HG02970 (cell line): Measurements from ENCODE around the gene RNF44.

Experiments used
- ATAC-seq: cut with Tn5 transposase; IDR thresholded peaks from one replicate; pipeline ENCODE4 v1.9.1; 2021; ENCODE audit warnings: mild to moderate bottlenecking, moderate library complexity, moderate number of reproducible peaks; ENCODE audit not compliant: unreplicated experiment, low FRiP score

RNF44 gene

GRCh38 chr5:176524987-176525386, 12.2 kb downstream of the RNF44 start:
- no peak for ATAC-seq

DNA sequence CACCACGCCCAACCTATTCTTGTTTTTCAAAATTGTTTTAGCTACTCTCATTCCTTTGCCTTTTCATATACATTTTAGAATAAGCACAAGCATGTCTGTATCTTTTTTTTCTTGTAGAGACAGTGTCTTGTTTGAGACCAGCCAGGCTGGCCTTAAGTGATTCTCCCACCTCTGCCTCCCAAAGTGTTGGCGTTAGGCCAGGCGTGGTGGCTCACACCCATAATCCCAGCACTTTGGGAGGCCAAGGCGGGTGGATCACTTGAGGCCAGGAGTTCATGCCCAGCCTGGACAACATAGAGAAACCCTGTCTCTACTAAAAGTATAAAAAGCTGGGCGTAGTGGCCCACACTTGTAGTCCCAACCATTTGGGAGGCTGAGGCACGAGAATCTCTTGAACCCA, 13.1 kb downstream of the RNF44 start:
- ATAC-seq, result no peak

GRCh38 chr5:176521699-176522263, 15.4 kb downstream of the RNF44 start:
- no peak for ATAC-seq

- ATAC-seq, result no peak
These were observed 15.9 kb downstream of the RNF44 start for GRCh38 chr5:176521286-176521685.

- ATAC-seq, result no peak
These were observed 17.1 kb downstream of the RNF44 start for GRCh38 chr5:176519810-176520720.

GRCh38 chr5:176517053-176517661, 20.0 kb downstream of the RNF44 start:
- ATAC-seq, result no peak

DNA sequence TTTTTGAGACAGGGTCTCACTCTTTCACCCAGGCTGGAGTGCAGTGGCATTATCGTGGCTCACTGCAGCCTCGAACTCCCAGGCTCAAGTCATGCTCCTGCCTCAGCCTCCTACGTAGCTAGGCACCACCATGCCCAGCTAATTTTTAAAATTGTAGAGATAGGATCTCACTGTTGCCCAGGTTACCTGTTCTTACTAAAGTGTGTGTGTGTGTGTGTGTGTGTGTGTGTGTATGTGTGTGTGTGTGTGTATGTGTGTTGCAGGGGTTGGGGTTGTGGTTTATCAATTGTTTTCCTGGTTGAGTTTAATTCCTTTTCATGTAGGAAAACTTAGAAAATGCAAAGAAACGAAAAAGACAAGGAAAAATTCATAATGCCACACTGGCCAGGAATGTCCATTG, 21.8 kb downstream of the RNF44 start:
- no peak for ATAC-seq

DNA sequence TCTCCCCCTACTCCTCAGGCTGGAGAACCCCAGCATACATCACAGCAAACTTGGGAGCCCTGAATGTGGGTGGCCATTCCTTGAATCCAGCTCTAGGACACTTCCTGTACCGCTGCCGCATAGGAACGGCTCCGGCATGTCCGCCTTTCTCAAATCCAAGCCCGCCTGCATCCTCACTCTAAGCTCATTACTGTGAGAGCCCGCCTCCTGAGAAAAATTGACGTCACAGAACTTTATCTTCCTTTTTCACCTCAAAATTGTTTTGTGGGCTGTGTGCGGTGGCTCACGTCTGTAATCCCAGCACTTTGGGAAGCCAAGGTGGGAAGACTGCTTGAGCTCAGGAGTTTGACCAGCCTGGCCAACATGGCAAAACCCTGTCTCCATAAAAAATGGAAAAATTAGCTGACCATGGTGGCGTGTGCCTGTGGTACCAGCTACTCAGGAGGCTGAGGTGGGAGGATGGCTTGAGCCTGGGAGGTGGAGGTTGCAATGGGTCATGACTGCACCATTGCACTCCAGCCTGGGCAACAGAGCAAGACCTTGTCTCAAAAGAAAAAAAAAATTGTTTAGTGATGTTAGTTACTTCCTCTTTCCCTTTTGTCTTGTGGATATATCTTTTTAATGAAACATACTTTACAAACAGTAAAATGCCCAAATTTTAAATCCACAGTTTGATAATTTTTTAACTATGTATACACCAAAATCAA, 22.8 kb downstream of the RNF44 start:
- no peak for ATAC-seq

DNA sequence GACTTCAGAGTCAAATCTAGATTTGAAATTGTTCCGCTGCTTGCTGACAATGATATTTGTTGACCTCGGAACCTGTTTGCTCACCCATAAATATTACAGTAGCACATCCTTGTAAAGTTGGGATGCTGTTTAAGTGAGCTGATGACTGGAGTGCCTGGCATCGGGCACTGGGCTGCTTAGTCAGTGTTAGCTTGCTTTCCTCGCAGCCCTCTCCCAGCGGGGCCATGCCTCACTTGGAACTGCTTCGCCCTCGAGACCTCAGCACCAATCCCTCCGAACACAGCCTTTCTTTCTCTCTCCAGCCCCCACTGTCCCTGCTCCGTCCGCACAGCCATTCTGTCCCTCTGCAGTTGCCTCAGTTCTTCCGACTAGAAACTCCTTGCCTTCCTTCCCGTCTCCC, 23.4 kb downstream of the RNF44 start:
- ATAC-seq, result no peak

DNA sequence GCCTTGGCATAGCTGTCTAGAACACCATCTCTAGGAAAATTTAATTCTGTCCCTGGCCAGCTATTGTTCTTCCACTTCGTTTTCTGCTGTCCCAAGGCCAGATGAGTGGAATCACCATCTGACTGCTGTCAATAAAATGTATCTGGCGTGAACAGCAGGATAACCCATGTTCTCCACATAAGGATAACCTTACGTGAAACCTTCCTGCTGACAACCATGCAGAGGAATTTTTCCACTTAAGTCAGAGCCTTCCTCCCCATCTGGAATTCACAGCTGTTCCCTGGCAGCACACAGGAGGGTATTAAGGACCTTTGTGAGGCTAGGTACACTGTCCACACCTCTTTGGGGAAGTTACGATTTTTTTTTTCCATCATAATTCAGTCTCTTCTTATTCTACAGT, 28.6 kb downstream of the RNF44 start:
- no peak for ATAC-seq

- no peak for ATAC-seq
These were observed 29.3 kb downstream of the RNF44 start for GRCh38 chr5:176507911-176508310.

GRCh38 chr5:176503496-176503895, 33.7 kb downstream of the RNF44 start:
- no peak for ATAC-seq

- no peak for ATAC-seq
These were observed 35.9 kb downstream of the RNF44 start for GRCh38 chr5:176501333-176501732.

DNA sequence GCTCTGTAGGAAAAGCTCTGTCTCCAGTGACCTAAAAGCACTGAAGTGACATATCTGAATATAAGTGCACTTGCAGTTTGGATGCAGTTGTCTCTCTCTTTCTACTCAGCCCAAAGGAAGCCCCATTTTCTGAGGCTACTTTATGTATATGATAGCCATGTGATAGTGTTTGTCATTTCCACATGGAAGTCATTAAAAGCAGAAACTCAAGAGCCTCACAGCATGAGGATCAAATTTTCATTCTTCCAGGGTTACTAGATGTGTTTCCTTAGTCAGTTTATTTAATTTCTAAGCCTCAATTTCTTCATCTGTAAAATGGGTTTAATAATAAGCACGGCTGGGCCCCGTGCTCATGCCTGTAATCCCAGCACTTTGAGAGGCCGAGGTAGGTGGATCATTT, 36.7 kb downstream of the RNF44 start:
- ATAC-seq, result no peak

DNA sequence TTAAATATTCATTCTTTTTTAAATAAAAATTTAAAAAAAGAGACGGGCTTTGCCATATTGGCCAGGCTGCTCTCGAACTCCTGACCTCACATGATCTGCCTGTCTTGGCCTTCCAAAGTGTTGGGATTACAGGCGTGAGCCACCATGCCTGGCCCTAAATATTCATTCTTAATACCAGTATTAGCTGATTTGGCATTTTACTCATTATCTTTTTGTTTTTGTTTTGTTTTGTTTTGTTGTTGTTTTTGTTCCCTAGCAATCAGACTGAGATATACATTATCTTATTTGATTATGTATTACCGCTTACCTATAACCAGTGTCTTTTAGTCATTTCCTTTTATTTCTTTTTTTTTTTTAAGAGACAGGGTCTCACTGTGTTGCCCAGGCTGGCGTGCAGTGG, 37.9 kb downstream of the RNF44 start:
- ATAC-seq, result no peak

DNA sequence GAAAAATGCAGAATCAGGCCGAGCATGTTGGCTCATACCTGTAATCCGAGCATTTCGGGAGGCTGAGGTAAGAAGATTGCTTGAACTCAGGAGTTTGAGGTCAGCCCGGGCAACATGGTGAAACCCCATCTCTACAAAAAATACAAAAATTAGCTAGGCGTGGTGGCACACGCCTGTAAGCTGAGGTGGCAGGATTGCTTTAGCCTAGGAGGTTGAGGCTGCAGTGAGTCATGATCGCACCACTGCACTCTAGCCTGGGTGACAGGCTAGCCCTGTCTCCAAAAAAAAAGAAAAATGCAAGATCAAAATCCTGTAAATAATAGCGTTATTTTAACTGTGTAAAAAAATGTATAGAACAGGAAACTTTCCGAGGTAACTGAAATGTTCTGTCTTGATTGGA, 39.4 kb downstream of the RNF44 start:
- no peak for ATAC-seq

DNA sequence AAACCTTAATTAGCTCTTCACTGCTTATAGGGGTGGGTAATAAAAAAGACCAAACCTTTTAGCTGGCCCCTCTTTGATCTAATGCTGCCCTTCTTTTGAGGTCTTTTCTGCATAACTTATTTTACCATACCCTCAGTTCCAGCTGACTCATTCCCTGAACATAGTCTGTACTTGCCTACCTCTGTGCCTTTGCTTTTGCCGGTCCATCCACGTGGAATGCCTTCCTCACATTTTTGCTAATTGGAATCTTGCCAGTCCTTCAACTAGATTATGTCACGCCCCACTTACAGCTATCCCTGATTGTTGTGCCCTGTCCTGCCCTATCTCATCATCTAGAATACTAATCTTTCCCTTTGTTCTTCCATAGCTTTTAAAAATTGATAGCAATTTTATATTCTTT, 44.8 kb downstream of the RNF44 start:
- no peak for ATAC-seq

DNA sequence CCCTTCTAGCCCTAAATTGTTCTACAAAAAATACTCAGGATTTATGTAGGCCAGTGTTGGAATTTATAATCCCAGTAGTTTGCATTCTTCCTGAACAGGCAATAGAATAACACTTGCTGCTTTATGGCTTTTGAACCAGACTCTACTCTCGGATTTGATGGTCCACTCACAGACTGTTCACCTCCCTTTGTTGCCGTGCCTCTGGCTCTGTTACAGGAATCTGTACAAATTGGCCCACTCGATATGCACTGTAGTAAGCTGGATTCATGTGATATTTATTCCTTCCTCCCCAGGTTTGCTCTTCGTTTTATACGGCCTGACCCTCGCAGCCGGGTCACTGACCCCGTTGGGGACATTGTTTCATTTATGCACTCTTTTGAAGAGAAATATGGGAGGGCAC, 45.3 kb downstream of the RNF44 start:
- no peak for ATAC-seq

DNA sequence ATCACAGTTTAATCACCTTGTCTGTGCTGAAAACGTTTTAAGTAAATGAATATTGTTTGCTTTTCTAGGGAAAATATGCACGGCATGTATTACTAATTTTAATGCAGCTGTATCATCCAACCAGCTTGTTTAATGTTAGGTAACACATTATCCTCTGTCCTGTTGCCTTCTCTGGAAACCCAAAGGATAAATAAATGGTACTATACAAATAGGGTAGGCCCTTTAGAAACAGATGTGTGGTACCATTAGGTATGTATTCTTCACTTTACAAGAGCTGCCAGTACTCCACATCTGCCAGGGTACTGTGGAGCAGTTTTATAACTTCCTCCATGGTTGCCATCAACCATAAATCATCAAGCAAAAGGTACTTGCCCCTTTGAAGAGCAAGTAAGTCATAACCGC, 46.1 kb downstream of the RNF44 start:
- ATAC-seq, result no peak

- ATAC-seq, result no peak
These were observed 46.9 kb downstream of the RNF44 start for GRCh38 chr5:176490301-176490700.

GRCh38 chr5:176489077-176489476, 48.1 kb downstream of the RNF44 start:
- ATAC-seq, result no peak
